Hematopoietic multipotent progenitor cell treated with erythropoietin and hydrocortisone succinate and interleukin-3 and kit ligand, for 15 days (in vitro differentiated cells): ENCODE data around the gene HLA-DMB.
"Not testable (repeated sequence)": the region's sequence is repeated elsewhere in the genome, so short reads cannot be mapped to it uniquely, and the experiment has no call there.

Source experiments
- DNase-seq: peaks from one replicate; pipeline ENCODE4 v3.0.0-alpha.2; 2015; ENCODE audit warnings: low spot score

The HLA-DMB gene

GRCh38 chr6:32950010-32950409 is 9.2 kb upstream of the HLA-DMB start:
- DNase-seq: no peak

- no peak for DNase-seq
These were observed 8.3 kb upstream of the HLA-DMB start for GRCh38 chr6:32949113-32949512.

- DNase-seq: peak; percentile 21
These were observed 7.0 kb upstream of the HLA-DMB start for GRCh38 chr6:32947552-32948465.

GRCh38 chr6:32946893-32947292 is 6.1 kb upstream of the HLA-DMB start:
- no peak for DNase-seq

- DNase-seq: no peak
These were observed 5.1 kb upstream of the HLA-DMB start for GRCh38 chr6:32945953-32946352.

GRCh38 chr6:32945108-32945760 is 4.4 kb upstream of the HLA-DMB start:
- DNase-seq: no peak

GRCh38 chr6:32943864-32944649 is 3.2 kb upstream of the HLA-DMB start:
- DNase-seq: no peak

GRCh38 chr6:32942555-32943123 is 1.8 kb upstream of the HLA-DMB start:
- DNase-seq: not testable (repeated sequence)

- no peak for DNase-seq
These were observed 463 bp upstream of the HLA-DMB start for GRCh38 chr6:32941214-32941768.

- no peak for DNase-seq
These were observed 2.3 kb downstream of the HLA-DMB start for GRCh38 chr6:32938494-32938893.

GRCh38 chr6:32937230-32937633 is 3.6 kb downstream of the HLA-DMB start:
- no peak for DNase-seq

GRCh38 chr6:32936239-32937152 is 4.3 kb downstream of the HLA-DMB start:
- no peak for DNase-seq

GRCh38 chr6:32935551-32936238 is 5.1 kb downstream of the HLA-DMB start:
- DNase-seq: no peak

GRCh38 chr6:32933661-32934085 is 7.2 kb downstream of the HLA-DMB start:
- peak; percentile 85 for DNase-seq

GRCh38 chr6:32932132-32932868 is 8.5 kb downstream of the HLA-DMB start:
- DNase-seq: no peak

- no peak for DNase-seq
These were observed 9.6 kb downstream of the HLA-DMB start for GRCh38 chr6:32931211-32931610.

- no peak for DNase-seq
These were observed 18.7 kb downstream of the HLA-DMB start for GRCh38 chr6:32922083-32922482.

GRCh38 chr6:32920715-32921114 is 20.1 kb downstream of the HLA-DMB start:
- no peak for DNase-seq

GRCh38 chr6:32912951-32913350 is 27.9 kb downstream of the HLA-DMB start:
- DNase-seq: no peak
